Transverse colon (tissue), 4 donors: ENCODE results near the gene NLGN1.

Source experiments
- EP300 ChIP-seq: sonication (generic); formaldehyde crosslinking; IDR thresholded peaks from one replicate; pipeline ENCODE4 v1.6.1; 2017; ENCODE audit warnings: antibody characterized with exemption, low read depth
- POLR2A ChIP-seq: fragments of 450-650 bp; IDR thresholded peaks from one replicate; pipeline ENCODE4 v1.6.1; 2016; ENCODE audit warnings: antibody characterized with exemption, mild to moderate bottlenecking, moderate library complexity
- POLR2AphosphoS5 ChIP-seq, 3 donors: sonication (generic); formaldehyde crosslinking; IDR thresholded peaks; one replicate each; pipeline ENCODE4 v1.6.1; 2016; ENCODE audit warnings: antibody characterized with exemption in 3 of 3
- TF ChIP-seq, protein P1 (sequence below), 5 experiments: fragments of 200-600 bp in 3 of 5; fragments of 450-650 bp in 2 of 5; sonication (generic) in 3 of 5; IDR thresholded peaks; 1 replicate in 2 of 5; 2 replicates in 3 of 5; pipeline ENCODE4 v1.5.1; 2016 to 2017; ENCODE audit warnings: antibody characterized with exemption in 5 of 5, inconsistent platforms in 3 of 5, mild to moderate bottlenecking in 2 of 5, moderate library complexity in 1 of 5

- TF ChIP-seq, protein P1, sequence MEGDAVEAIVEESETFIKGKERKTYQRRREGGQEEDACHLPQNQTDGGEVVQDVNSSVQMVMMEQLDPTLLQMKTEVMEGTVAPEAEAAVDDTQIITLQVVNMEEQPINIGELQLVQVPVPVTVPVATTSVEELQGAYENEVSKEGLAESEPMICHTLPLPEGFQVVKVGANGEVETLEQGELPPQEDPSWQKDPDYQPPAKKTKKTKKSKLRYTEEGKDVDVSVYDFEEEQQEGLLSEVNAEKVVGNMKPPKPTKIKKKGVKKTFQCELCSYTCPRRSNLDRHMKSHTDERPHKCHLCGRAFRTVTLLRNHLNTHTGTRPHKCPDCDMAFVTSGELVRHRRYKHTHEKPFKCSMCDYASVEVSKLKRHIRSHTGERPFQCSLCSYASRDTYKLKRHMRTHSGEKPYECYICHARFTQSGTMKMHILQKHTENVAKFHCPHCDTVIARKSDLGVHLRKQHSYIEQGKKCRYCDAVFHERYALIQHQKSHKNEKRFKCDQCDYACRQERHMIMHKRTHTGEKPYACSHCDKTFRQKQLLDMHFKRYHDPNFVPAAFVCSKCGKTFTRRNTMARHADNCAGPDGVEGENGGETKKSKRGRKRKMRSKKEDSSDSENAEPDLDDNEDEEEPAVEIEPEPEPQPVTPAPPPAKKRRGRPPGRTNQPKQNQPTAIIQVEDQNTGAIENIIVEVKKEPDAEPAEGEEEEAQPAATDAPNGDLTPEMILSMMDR (IDR thresholded peaks at IDR 0.05) = no peak
- TF ChIP-seq POLR2AphosphoS5 (IDR thresholded peaks at IDR 0.05) (no peak), POLR2A (no peak), EP300 (no peak)
These were observed 31.5 kb downstream of the NLGN1 start for GRCh38 chr3:173429076-173429475.
